ENCODE data around the gene C1QTNF12. TPM values are rescaled to one million over a fixed set of nuclear protein-coding genes. Genes with fewer than 3 reads are reported as not detected.

Gene C1QTNF12
- total RNA-seq, 2 experiments from 2014 or later = 3.4 to 4.8 TPM

- H3K4me3 Mint-ChIP-seq = no peak overlapping the region
- ChIA-PET POLR2A (no interaction called here), CTCF (no interaction called here)
- H3K9me3 ChIP-seq (ENCODE audit: control insufficient read depth in 1 of 2, insufficient read depth in 1 of 2, low read length in 2 of 2) = peaks cover 0 to 9% of the 10 kb centered on the region in 2 experiments
- peaks cover 23% of the 10 kb centered on the region for H3K4me1 ChIP-seq (ENCODE audit: insufficient read depth, low read length)
- no peak overlapping the region for H3K4me3 ChIP-seq (ENCODE audit: low read length)
- no peak for TF ChIP-seq CTCF (IDR thresholded peaks at IDR 0.05)
- no peak overlapping the region for H3K27ac ChIP-seq (ENCODE audit: low read depth in 1 of 2, low read length in 2 of 2)
- intact Hi-C loops (cut with DNase I, micrococcal nuclease) = no loop called here
- peaks cover 8% of the 10 kb centered on the region for H3K36me3 Mint-ChIP-seq (ENCODE audit: low read depth)
- peaks cover 2 to 8% of the 10 kb centered on the region in 2 experiments for H3K27me3 ChIP-seq (ENCODE audit: control insufficient read depth in 1 of 2, insufficient read depth in 2 of 2, low read length in 2 of 2)
- no peaks in the 10 kb centered on the region for H3K9me3 Mint-ChIP-seq
- H3K27ac Mint-ChIP-seq = no peak overlapping the region
- DNase-seq (no peak), ATAC-seq (ENCODE audit: poor library complexity) (no peak)
- no peaks in the 10 kb centered on the region for H3K27me3 Mint-ChIP-seq
- peaks cover 8% of the 10 kb centered on the region for H3K4me1 Mint-ChIP-seq (ENCODE audit: low read depth)
- H3K36me3 ChIP-seq (ENCODE audit: insufficient read depth, low read length) = peaks cover 10% of the 10 kb centered on the region
These were observed 10.3 kb downstream of the C1QTNF12 start for GRCh38 chr1:1236176-1236763.

- intact Hi-C loops (cut with DNase I, micrococcal nuclease) = no loop called here
- CTCF ChIA-PET = no interaction called here
- DNase-seq (no peak), ATAC-seq (ENCODE audit: poor library complexity) (no peak)
- TF ChIP-seq CTCF (IDR thresholded peaks at IDR 0.05) = no peak
- Mint-ChIP-seq H3K27me3 (no peaks in the 10 kb centered on the region), H3K27ac (no peak overlapping the region), H3K36me3 (ENCODE audit: low read depth) (peaks cover 16% of the 10 kb centered on the region), H3K4me3 (peak overlapping the region; percentile 54), H3K4me1 (ENCODE audit: low read depth) (peaks cover 16% of the 10 kb centered on the region), H3K9me3 (no peaks in the 10 kb centered on the region)
- H3K27ac ChIP-seq (ENCODE audit: low read depth in 1 of 2, low read length in 2 of 2) = no peak overlapping the region
- H3K4me3 ChIP-seq (ENCODE audit: low read length) = no peak overlapping the region
- H3K36me3 ChIP-seq (ENCODE audit: insufficient read depth, low read length) = peaks cover 10% of the 10 kb centered on the region
- H3K27me3 ChIP-seq (ENCODE audit: control insufficient read depth in 1 of 2, insufficient read depth in 2 of 2, low read length in 2 of 2) = peaks cover 2 to 8% of the 10 kb centered on the region in 2 experiments
- H3K4me1 ChIP-seq (ENCODE audit: insufficient read depth, low read length) = peaks cover 34% of the 10 kb centered on the region
- peaks cover 0 to 6% of the 10 kb centered on the region in 2 experiments for H3K9me3 ChIP-seq (ENCODE audit: control insufficient read depth in 1 of 2, insufficient read depth in 1 of 2, low read length in 2 of 2)
- POLR2A ChIA-PET = no interaction called here
These were observed 11.3 kb downstream of the C1QTNF12 start for GRCh38 chr1:1235016-1235744.

GRCh38 chr1:1234180-1234808 lies 12.2 kb downstream of the C1QTNF12 start:
- peaks cover 42% of the 10 kb centered on the region for H3K4me1 ChIP-seq (ENCODE audit: insufficient read depth, low read length)
- Mint-ChIP-seq H3K4me1 (ENCODE audit: low read depth) (peaks cover 23% of the 10 kb centered on the region), H3K27ac (no peak overlapping the region), H3K4me3 (peak overlapping the region; percentile 54), H3K36me3 (ENCODE audit: low read depth) (peaks cover 23% of the 10 kb centered on the region), H3K27me3 (no peaks in the 10 kb centered on the region), H3K9me3 (no peaks in the 10 kb centered on the region)
- peaks cover 0 to 6% of the 10 kb centered on the region in 2 experiments for H3K9me3 ChIP-seq (ENCODE audit: control insufficient read depth in 1 of 2, insufficient read depth in 1 of 2, low read length in 2 of 2)
- no peak overlapping the region for H3K4me3 ChIP-seq (ENCODE audit: low read length)
- ChIA-PET POLR2A (no interaction called here), CTCF (no interaction called here)
- H3K27me3 ChIP-seq (ENCODE audit: control insufficient read depth in 1 of 2, insufficient read depth in 2 of 2, low read length in 2 of 2) = no peaks in the 10 kb centered on the region
- peaks cover 14% of the 10 kb centered on the region for H3K36me3 ChIP-seq (ENCODE audit: insufficient read depth, low read length)
- intact Hi-C loops (cut with DNase I, micrococcal nuclease) = no loop called here
- ATAC-seq (ENCODE audit: poor library complexity) (no peak), DNase-seq (no peak)
- no peak for TF ChIP-seq CTCF (IDR thresholded peaks at IDR 0.05)
- no peak overlapping the region for H3K27ac ChIP-seq (ENCODE audit: low read depth in 1 of 2, low read length in 2 of 2)

All from CD4-positive, alpha-beta T cell (primary cell).